Central memory CD4-positive, alpha-beta T cell (primary cell): Measurements from ENCODE around the gene BANP.
"Not testable (repeated sequence)": the region's sequence is repeated elsewhere in the genome, so short reads cannot be mapped to it uniquely, and the experiment has no call there.

Source experiments
- DNase-seq: peaks from one replicate; pipeline ENCODE4 v3.0.0; 2022

BANP gene

GRCh38 chr16:88053479-88053878, 102.2 kb downstream of the BANP start:
- DNase-seq: not testable (repeated sequence)

- DNase-seq: no peak
Observed at GRCh38 chr16:88055356-88055755, 104.1 kb downstream of the BANP start.

- no peak for DNase-seq
Observed at GRCh38 chr16:88056212-88056611, 105.0 kb downstream of the BANP start.

- DNase-seq: no peak
Observed at GRCh38 chr16:88057656-88058055, 106.4 kb downstream of the BANP start.

GRCh38 chr16:88058136-88058535, 106.9 kb downstream of the BANP start:
- no peak for DNase-seq

- DNase-seq: no peak
Observed at GRCh38 chr16:88058817-88059216, 107.6 kb downstream of the BANP start.

GRCh38 chr16:88059701-88060386, 108.6 kb downstream of the BANP start:
- no peak for DNase-seq

- no peak for DNase-seq
Observed at GRCh38 chr16:88060524-88061219, 109.4 kb downstream of the BANP start.

- no peak for DNase-seq
Observed at GRCh38 chr16:88061346-88062110, 110.3 kb downstream of the BANP start.

- no peak for DNase-seq
Observed at GRCh38 chr16:88062341-88063210, 111.3 kb downstream of the BANP start.

GRCh38 chr16:88063211-88063773, 112.1 kb downstream of the BANP start:
- DNase-seq: no peak

- no peak for DNase-seq
Observed at GRCh38 chr16:88064011-88064888, 113.0 kb downstream of the BANP start.

GRCh38 chr16:88064889-88065746, 113.9 kb downstream of the BANP start:
- no peak for DNase-seq

- DNase-seq: no peak
Observed at GRCh38 chr16:88065747-88066142, 114.5 kb downstream of the BANP start.

GRCh38 chr16:88066234-88066633, 115.0 kb downstream of the BANP start:
- no peak for DNase-seq

GRCh38 chr16:88066680-88067529, 115.7 kb downstream of the BANP start:
- no peak for DNase-seq

- no peak for DNase-seq
Observed at GRCh38 chr16:88067530-88068411, 116.5 kb downstream of the BANP start.
